OCI-M2 (cell line): ENCODE results near the gene LRFN5.

Experiments
- DNase-seq: peaks from one replicate; lab custom pipeline; 2025; ENCODE audit not compliant: unreplicated experiment; lab: John Stamatoyannopoulos, UW

Gene LRFN5

GRCh38 chr14:41766772-41767171 lies 160.1 kb downstream of the LRFN5 start:
- DNase-seq, result no peak

- DNase-seq, result no peak
Observed at GRCh38 chr14:41773536-41774279, 167.0 kb downstream of the LRFN5 start.

- DNase-seq, result no peak
Observed at GRCh38 chr14:41782511-41782910, 175.8 kb downstream of the LRFN5 start.

GRCh38 chr14:41783403-41783802 lies 176.7 kb downstream of the LRFN5 start:
- no peak for DNase-seq

GRCh38 chr14:41785696-41786095 lies 179.0 kb downstream of the LRFN5 start:
- no peak for DNase-seq

GRCh38 chr14:41799817-41800216 lies 193.1 kb downstream of the LRFN5 start:
- DNase-seq, result no peak

- DNase-seq, result no peak
Observed at GRCh38 chr14:41805633-41806032, 199.0 kb downstream of the LRFN5 start.

- DNase-seq, result no peak
Observed at GRCh38 chr14:41806366-41806975, 199.8 kb downstream of the LRFN5 start.

- no peak for DNase-seq
Observed at GRCh38 chr14:41810362-41810761, 203.7 kb downstream of the LRFN5 start.

GRCh38 chr14:41817626-41818025 lies 210.9 kb downstream of the LRFN5 start:
- DNase-seq, result no peak

- DNase-seq, result no peak
Observed at GRCh38 chr14:41824441-41824840, 217.8 kb downstream of the LRFN5 start.

- no peak for DNase-seq
Observed at GRCh38 chr14:41825622-41826021, 218.9 kb downstream of the LRFN5 start.

- DNase-seq, result no peak
Observed at GRCh38 chr14:41830714-41831406, 224.2 kb downstream of the LRFN5 start.

- DNase-seq, result no peak
Observed at GRCh38 chr14:41839661-41840060, 233.0 kb downstream of the LRFN5 start.

GRCh38 chr14:41859336-41859735 lies 252.7 kb downstream of the LRFN5 start:
- DNase-seq, result no peak

- DNase-seq, result no peak
Observed at GRCh38 chr14:41860586-41860985, 253.9 kb downstream of the LRFN5 start.

GRCh38 chr14:41865894-41866293 lies 259.2 kb downstream of the LRFN5 start:
- DNase-seq, result no peak

- DNase-seq, result no peak
Observed at GRCh38 chr14:41868396-41868795, 261.7 kb downstream of the LRFN5 start.

- DNase-seq, result no peak
Observed at GRCh38 chr14:41872931-41873685, 266.4 kb downstream of the LRFN5 start.

GRCh38 chr14:41873686-41874317 lies 267.1 kb downstream of the LRFN5 start:
- no peak for DNase-seq

- DNase-seq, result no peak
Observed at GRCh38 chr14:41875116-41875515, 268.4 kb downstream of the LRFN5 start.
